Fibroblast of lung (primary cell): ENCODE measurements around the gene MCM3AP. TPM values are rescaled to one million over a fixed set of nuclear protein-coding genes. Genes with fewer than 3 reads are reported as not detected.

Source experiments
- DNase-seq, 2 donors: peaks; one replicate each; pipeline versions ENCODE4 v3.0.0 to v3.0.0-alpha.2; 2010; ENCODE audit warnings: low read depth in 2 of 2
- H2AFZ ChIP-seq: 2 replicates; pipeline ENCODE4 v1.5.1; 2012; ENCODE audit warnings: low read length, control low read depth, inconsistent platforms
- H3K27ac ChIP-seq: 2 replicates; pipeline ENCODE4 v1.5.1; 2011; ENCODE audit warnings: low read length, control low read depth; ENCODE audit not compliant: insufficient read depth
- H3K27me3 ChIP-seq: 2 replicates; pipeline ENCODE4 v1.5.1; 2011; ENCODE audit warnings: mild to moderate bottlenecking, low read length; ENCODE audit not compliant: control insufficient read depth, insufficient read depth
- H3K36me3 ChIP-seq: 2 replicates; pipeline ENCODE4 v1.5.1; 2011; ENCODE audit warnings: low read length; ENCODE audit not compliant: control insufficient read depth, insufficient read depth
- H3K4me1 ChIP-seq: 2 replicates; pipeline ENCODE4 v1.5.1; 2011; ENCODE audit warnings: low read length; ENCODE audit not compliant: control insufficient read depth, insufficient read depth; ENCODE audit errors: extremely low read depth
- H3K4me2 ChIP-seq: 2 replicates; pipeline ENCODE4 v1.5.1; 2011; ENCODE audit warnings: low read length, control low read depth; ENCODE audit not compliant: insufficient read depth; ENCODE audit errors: extremely low read depth
- H3K4me3 ChIP-seq, 4 experiments: fragments of 200-600 bp in 1 of 4; sonication (generic) in 1 of 4; replicated peaks in 1 of 4; 2 replicates each; pipeline ENCODE4 v1.5.1; 2011 to 2016; ENCODE audit warnings: low read length in 4 of 4, low read depth in 3 of 4, mild to moderate bottlenecking in 3 of 4, control low read depth in 2 of 4, inconsistent platforms in 1 of 4, mixed read lengths in 1 of 4; ENCODE audit not compliant: insufficient read depth in 1 of 4; ENCODE audit errors: control extremely low read depth in 1 of 4
- H3K79me2 ChIP-seq: 2 replicates; pipeline ENCODE4 v1.5.1; 2012; ENCODE audit warnings: mild to moderate bottlenecking, low read length, inconsistent platforms; ENCODE audit not compliant: control insufficient read depth, insufficient read depth
- H3K9ac ChIP-seq: 2 replicates; pipeline ENCODE4 v1.5.1; 2011; ENCODE audit warnings: mild to moderate bottlenecking, low read length, control low read depth; ENCODE audit not compliant: insufficient read depth
- H3K9me3 ChIP-seq: 2 replicates; pipeline ENCODE4 v1.5.1; 2012; ENCODE audit warnings: low read depth, low read length; ENCODE audit not compliant: control insufficient read depth, insufficient read depth
- H4K20me1 ChIP-seq: 2 replicates; pipeline ENCODE4 v1.5.1; 2011; ENCODE audit warnings: low read length; ENCODE audit not compliant: control insufficient read depth, insufficient read depth; ENCODE audit errors: extremely low read depth
- CTCF ChIP-seq, 2 donors: IDR thresholded peaks in 1 of 2; conservative IDR thresholded peaks in 1 of 2; 1 replicate in 1 of 2; 2 replicates in 1 of 2; pipeline ENCODE4 v1.5.1; 2011 to 2012; ENCODE audit warnings: low read length in 2 of 2, control low read depth in 1 of 2, inconsistent platforms in 1 of 2, low read depth in 1 of 2, mild to moderate bottlenecking in 1 of 2
- EZH2 ChIP-seq: IDR thresholded peaks from 2 replicates; pipeline ENCODE4 v1.5.1; 2012; ENCODE audit warnings: low read length, control low read depth, mild to moderate bottlenecking; ENCODE audit errors: missing control alignments
- polyA plus RNA-seq, 2 donors: library from polyadenylated mRNA; depleted of rRNA in 1 of 2; stranded (reverse) in 1 of 2; unstranded in 1 of 2; fragments of >200 nt; gene quantifications; 2 replicates each; pipeline ENCODE4 v1.2.1, GENCODE V29; 2011 to 2012; ENCODE audit warnings: missing spikeins in 1 of 2
- total RNA-seq: library from RNA; depleted of rRNA; stranded (reverse); fragments of >200 nt; gene quantifications from 2 replicates; pipeline ENCODE4 v1.2.1, GENCODE V29; 2014

The MCM3AP gene
- total and polyA plus RNA-seq, 2 donors (not counting 1 experiment from before 2014, with no cell fraction given) = 40.4 to 64.6 TPM

GRCh38 chr21:46187814-46188213 lies 97.6 kb downstream of the MCM3AP start:
- no peak for TF ChIP-seq CTCF (conservative IDR thresholded peaks at IDR 0.05 in 1 of 2, IDR thresholded peaks at IDR 0.05 in 1 of 2; ENCODE audit: low read depth in 1 of 2, low read length in 2 of 2)
- no peak for TF ChIP-seq EZH2

GRCh38 chr21:46187261-46187660 lies 98.2 kb downstream of the MCM3AP start:
- H4K20me1 ChIP-seq = no peaks in the 10 kb centered on the region
- TF ChIP-seq CTCF (conservative IDR thresholded peaks at IDR 0.05 in 1 of 2, IDR thresholded peaks at IDR 0.05 in 1 of 2; ENCODE audit: low read depth in 1 of 2, low read length in 2 of 2) = no peak
- no peak for TF ChIP-seq EZH2
- H3K4me3 ChIP-seq = no peak overlapping the region
- no peaks in the 10 kb centered on the region for H3K79me2 ChIP-seq
- no peak overlapping the region for H3K4me2 ChIP-seq
- H2AFZ ChIP-seq = no peak overlapping the region
- H3K4me1 ChIP-seq = peaks cover 24% of the 10 kb centered on the region
- H3K9me3 ChIP-seq = no peaks in the 10 kb centered on the region
- H3K9ac ChIP-seq = no peak overlapping the region
- H3K27ac ChIP-seq = no peak overlapping the region
- H3K36me3 ChIP-seq = peaks cover 21% of the 10 kb centered on the region
- H3K27me3 ChIP-seq = no peaks in the 10 kb centered on the region
- no peak for DNase-seq

More at GRCh38 chr21:46187814-46188213, 97.6 kb downstream of the MCM3AP start:
- Histone ChIP-seq H3K9me3 (no peaks in the 10 kb centered on the region), H3K4me3 (no peak overlapping the region), H3K36me3 (peaks cover 21% of the 10 kb centered on the region), H3K4me2 (no peak overlapping the region), H3K27ac (no peak overlapping the region), H3K9ac (no peak overlapping the region), H3K79me2 (no peaks in the 10 kb centered on the region), H4K20me1 (no peaks in the 10 kb centered on the region), H3K27me3 (no peaks in the 10 kb centered on the region), H3K4me1 (peaks cover 24% of the 10 kb centered on the region), H2AFZ (no peak overlapping the region)
- DNase-seq = no peak

- H3K4me1 ChIP-seq = peaks cover 15% of the 10 kb centered on the region
- no peak overlapping the region for H3K9ac ChIP-seq
- H3K27ac ChIP-seq = no peak overlapping the region
- no peaks in the 10 kb centered on the region for H4K20me1 ChIP-seq
- TF ChIP-seq EZH2 = no peak
- TF ChIP-seq CTCF (conservative IDR thresholded peaks at IDR 0.05 in 1 of 2, IDR thresholded peaks at IDR 0.05 in 1 of 2; ENCODE audit: low read depth in 1 of 2, low read length in 2 of 2) = no peak
- DNase-seq = no peak
- peaks cover 15% of the 10 kb centered on the region for H3K36me3 ChIP-seq
- no peaks in the 10 kb centered on the region for H3K27me3 ChIP-seq
- no peaks in the 10 kb centered on the region for H3K79me2 ChIP-seq
- peak overlapping the region in 1 of 4 experiments; percentile 67 for H3K4me3 ChIP-seq
- H3K4me2 ChIP-seq = no peak overlapping the region
- no peaks in the 10 kb centered on the region for H3K9me3 ChIP-seq
- no peak overlapping the region for H2AFZ ChIP-seq
These were observed 99.7 kb downstream of the MCM3AP start for GRCh38 chr21:46185716-46186115.

Other genes with a start within 250 kb of the MCM3AP start
- gene COL6A2, start 187.5 kb downstream of the MCM3AP start, total RNA-seq = 782 and 928 TPM in 2 replicates
- gene COL6A2, start 187.5 kb downstream of the MCM3AP start, polyA plus RNA-seq = 346 and 702 TPM in 2 replicates
- 0.26 and 1.3 TPM in 2 replicates for gene FTCD, start 130.0 kb downstream of the MCM3AP start, total RNA-seq
- 0.27 TPM in 1 of 2 replicates, not detected in the other for gene FTCD, start 130.0 kb downstream of the MCM3AP start, polyA plus RNA-seq
- gene SPATC1L, start 101.2 kb downstream of the MCM3AP start, total RNA-seq = 5.4 and 9.6 TPM in 2 replicates
- gene SPATC1L, start 101.2 kb downstream of the MCM3AP start, polyA plus RNA-seq = 2.9 and 4.4 TPM in 2 replicates
- gene LSS, start 56.8 kb downstream of the MCM3AP start, total RNA-seq = 106 and 252 TPM in 2 replicates
- gene LSS, start 56.8 kb downstream of the MCM3AP start, polyA plus RNA-seq = 90.0 and 97.6 TPM in 2 replicates
- 15.9 and 23.6 TPM in 2 replicates for gene YBEY, start 731 bp upstream of the MCM3AP start, total RNA-seq
- 18.6 and 22.5 TPM in 2 replicates for gene YBEY, start 731 bp upstream of the MCM3AP start, polyA plus RNA-seq
- gene C21orf58, start 38.3 kb upstream of the MCM3AP start, total RNA-seq = 1.3 and 2.5 TPM in 2 replicates
- gene C21orf58, start 38.3 kb upstream of the MCM3AP start, polyA plus RNA-seq = 1.4 and 2.3 TPM in 2 replicates
- gene PCNT, start 38.5 kb upstream of the MCM3AP start, total RNA-seq = 15.7 and 26.1 TPM in 2 replicates
- 7.4 and 11.1 TPM in 2 replicates for gene PCNT, start 38.5 kb upstream of the MCM3AP start, polyA plus RNA-seq
- 13.6 and 21.1 TPM in 2 replicates for gene DIP2A, start 173.3 kb upstream of the MCM3AP start, total RNA-seq
- 16.3 and 19.6 TPM in 2 replicates for gene DIP2A, start 173.3 kb upstream of the MCM3AP start, polyA plus RNA-seq